ELF-1 (cell line): ENCODE results near the gene COMMD6.
A peak's percentile ranks its signal among the peaks of the same experiment; 100 is the strongest.

Experiments
- DNase-seq: peaks from one replicate; pipeline ENCODE4 v3.0.0-alpha.2; 2016; ENCODE audit warnings: low read depth, low spot score

The COMMD6 gene

GRCh38 chr13:75537401-75538365 is at the start of gene COMMD6:
TSS of gene COMMD6 (minus strand) at chr13:75537841. CDS start at chr13:75537805, 36 bp downstream.
- DNase-seq: peak; percentile 97

- DNase-seq: no peak
These were observed 47.5 kb upstream of the COMMD6 start for GRCh38 chr13:75585153-75585552.

- DNase-seq: no peak
These were observed 45.5 kb upstream of the COMMD6 start for GRCh38 chr13:75583091-75583490.

GRCh38 chr13:75581874-75582640 is 44.4 kb upstream of the COMMD6 start:
- DNase-seq: no peak

- DNase-seq: no peak
These were observed 41.9 kb upstream of the COMMD6 start for GRCh38 chr13:75579529-75579928.

GRCh38 chr13:75569576-75569975 is 31.9 kb upstream of the COMMD6 start:
- no peak for DNase-seq

GRCh38 chr13:75566658-75567057 is 29.0 kb upstream of the COMMD6 start:
- DNase-seq: no peak

- DNase-seq: no peak
These were observed 20.7 kb upstream of the COMMD6 start for GRCh38 chr13:75558145-75558840.

- no peak for DNase-seq
These were observed 19.3 kb upstream of the COMMD6 start for GRCh38 chr13:75556961-75557360.

- no peak for DNase-seq
These were observed 18.2 kb upstream of the COMMD6 start for GRCh38 chr13:75555836-75556235.

GRCh38 chr13:75554981-75555380 is 17.3 kb upstream of the COMMD6 start:
- no peak for DNase-seq

GRCh38 chr13:75554464-75554863 is 16.8 kb upstream of the COMMD6 start:
- DNase-seq: no peak

- DNase-seq: no peak
These were observed 12.5 kb upstream of the COMMD6 start for GRCh38 chr13:75550159-75550567.

- DNase-seq: peak; percentile 98
These were observed 11.9 kb upstream of the COMMD6 start, which contains the start of gene UCHL3 for GRCh38 chr13:75549262-75550158. TSS of gene UCHL3 (plus strand) at chr13:75549791. CDS start at chr13:75549821, 30 bp downstream.

- DNase-seq: no peak
These were observed 10.3 kb upstream of the COMMD6 start for GRCh38 chr13:75547917-75548316.

- peak; percentile 10 for DNase-seq
These were observed 7.7 kb upstream of the COMMD6 start for GRCh38 chr13:75545386-75545785.

- no peak for DNase-seq
These were observed 7.2 kb upstream of the COMMD6 start for GRCh38 chr13:75544681-75545330.

GRCh38 chr13:75541961-75542360 is 4.3 kb upstream of the COMMD6 start:
- no peak for DNase-seq

- DNase-seq: no peak
These were observed 3.6 kb upstream of the COMMD6 start for GRCh38 chr13:75541287-75541686.

- DNase-seq: no peak
These were observed 3.8 kb downstream of the COMMD6 start for GRCh38 chr13:75533861-75534260.
